SK-N-SH treated with all-trans-retinoic acid at 6 μM for 48 hours (cell line): ENCODE measurements around the gene TWNK.

Experiments
- ARNTL ChIP-seq: fragments of 450-650 bp; formaldehyde crosslinking; IDR thresholded peaks from 2 replicates; pipeline ENCODE4 v1.5.0; 2020; ENCODE audit warnings: low read depth, mild to moderate bottlenecking, moderate library complexity, borderline replicate concordance
- CSDC2 ChIP-seq: fragments of 250-450 bp; sonication (Bioruptor Pico); IDR thresholded peaks from 2 replicates; pipeline ENCODE4 v1.5.0; 2020; ENCODE audit warnings: mild to moderate bottlenecking, moderate library complexity
- GLIS3 ChIP-seq: fragments of 250-450 bp; sonication (Bioruptor Pico); IDR thresholded peaks from 2 replicates; pipeline ENCODE4 v1.5.0; 2020; ENCODE audit warnings: mild to moderate bottlenecking, moderate library complexity
- PATZ1 ChIP-seq: fragments of 250-450 bp; sonication (Bioruptor Pico); IDR thresholded peaks from 2 replicates; pipeline ENCODE4 v1.8.0; 2020; ENCODE audit warnings: mild to moderate bottlenecking, moderate library complexity, borderline replicate concordance
- POU6F1 ChIP-seq: fragments of 250-450 bp; sonication (Bioruptor Pico); IDR thresholded peaks from 2 replicates; pipeline ENCODE4 v1.8.0; 2021; ENCODE audit warnings: low read depth, mild to moderate bottlenecking, moderate library complexity, borderline replicate concordance
- RARB ChIP-seq: fragments of 250-450 bp; sonication (Bioruptor Pico); IDR thresholded peaks from 2 replicates; pipeline ENCODE4 v1.8.0; 2021; ENCODE audit warnings: mild to moderate bottlenecking, moderate library complexity
- TCF4 ChIP-seq: fragments of 250-450 bp; sonication (Bioruptor Pico); IDR thresholded peaks from 2 replicates; pipeline ENCODE4 v1.8.0; 2021; ENCODE audit warnings: mild to moderate bottlenecking, moderate library complexity, borderline replicate concordance
- TOX ChIP-seq: fragments of 250-450 bp; sonication (Bioruptor Pico); IDR thresholded peaks from 2 replicates; pipeline ENCODE4 v1.8.0; 2021; ENCODE audit warnings: mild to moderate bottlenecking, moderate library complexity, borderline replicate concordance
- ZNF565 ChIP-seq: fragments of 450-650 bp; formaldehyde crosslinking; conservative IDR thresholded peaks from 2 replicates; pipeline ENCODE4 v1.5.0; 2020; ENCODE audit warnings: low read depth, mild to moderate bottlenecking, moderate library complexity

DNA sequence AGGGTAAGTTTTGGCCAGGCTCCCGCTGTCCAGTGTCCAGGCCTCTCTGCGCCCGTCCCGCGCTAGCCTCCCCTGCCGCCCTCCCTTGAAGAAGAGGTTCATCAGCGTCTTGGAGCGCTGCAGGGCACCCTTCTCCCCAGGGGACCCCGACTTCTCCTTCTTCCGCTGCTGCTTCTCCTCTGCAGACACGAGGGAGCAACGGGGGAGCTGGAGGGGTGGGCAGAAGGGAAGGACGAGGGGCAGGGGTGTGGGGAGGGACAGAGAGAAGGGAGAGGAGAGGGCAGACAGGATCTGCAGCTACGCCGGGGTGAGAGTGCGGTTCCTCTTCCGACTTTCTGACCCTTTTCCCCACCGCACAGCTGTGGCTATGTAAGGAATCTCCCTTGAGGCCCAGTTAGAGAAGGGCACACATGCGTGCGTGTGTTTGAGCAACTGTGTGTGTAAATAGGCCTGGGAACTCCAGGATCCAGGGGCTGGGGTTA lies 30.8 kb downstream of the TWNK start:
- TF ChIP-seq PATZ1 (CRISPR knock-in tag) (no peak), RARB (CRISPR knock-in tag) (no peak), ARNTL (CRISPR knock-in tag) (no peak), TOX (CRISPR knock-in tag) (no peak), CSDC2 (CRISPR knock-in tag) (no peak), GLIS3 (CRISPR knock-in tag) (no peak), POU6F1 (CRISPR knock-in tag) (no peak), ZNF565 (no peak), TCF4 (CRISPR knock-in tag) (no peak)
